ENCODE data around the gene POLE.

Gene POLE

DNA sequence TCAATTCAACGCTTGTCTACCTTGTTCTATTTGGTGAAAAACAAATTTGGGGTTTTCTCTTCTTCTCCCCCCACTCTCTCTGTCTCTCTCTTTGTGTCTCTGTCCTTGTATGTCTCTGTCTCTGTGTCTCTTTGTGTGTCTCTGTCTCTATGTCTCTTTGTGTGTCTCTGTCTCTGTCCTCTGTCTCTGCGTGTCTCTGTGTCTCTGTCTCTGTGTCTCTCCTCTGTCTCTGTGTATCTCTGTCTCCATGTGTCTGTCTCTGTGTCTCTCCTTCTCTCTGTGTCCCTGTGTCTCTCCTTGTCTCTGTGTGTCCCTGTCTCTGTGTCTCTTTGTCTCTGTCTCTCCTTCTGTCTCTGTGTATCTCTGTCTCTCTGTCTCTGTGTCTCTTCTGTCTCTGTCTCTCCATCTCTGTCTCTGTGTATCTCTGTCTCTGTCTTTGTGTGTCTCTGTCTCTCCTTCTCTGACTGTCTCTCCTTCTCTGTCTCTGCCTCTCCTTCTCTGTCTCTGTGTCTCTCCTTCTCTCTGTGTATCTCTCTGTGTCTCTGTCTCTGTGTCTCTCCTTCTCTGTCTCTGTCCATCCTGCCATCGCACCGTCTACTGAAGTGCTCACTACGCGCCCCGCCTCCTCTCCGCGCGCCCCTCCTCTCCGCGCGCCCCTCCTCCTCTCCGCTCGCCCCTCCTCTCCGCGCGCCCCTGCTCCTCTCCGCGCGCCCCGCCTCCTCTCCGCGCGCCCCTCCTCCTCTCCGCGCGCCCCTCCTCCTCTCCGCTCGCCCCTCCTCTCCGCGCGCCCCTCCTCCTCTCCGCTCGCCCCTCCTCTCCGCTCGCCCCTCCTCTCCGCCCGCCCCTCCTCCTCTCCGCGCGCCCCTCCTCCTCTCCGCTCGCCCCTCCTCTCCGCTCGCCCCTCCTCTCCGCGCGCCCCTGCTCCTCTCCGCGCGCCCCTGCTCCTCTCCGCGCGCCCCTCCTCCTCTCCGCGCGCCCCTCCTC is 89.5 kb downstream of the POLE start (continued):
- TF ChIP-seq, protein P1, sequence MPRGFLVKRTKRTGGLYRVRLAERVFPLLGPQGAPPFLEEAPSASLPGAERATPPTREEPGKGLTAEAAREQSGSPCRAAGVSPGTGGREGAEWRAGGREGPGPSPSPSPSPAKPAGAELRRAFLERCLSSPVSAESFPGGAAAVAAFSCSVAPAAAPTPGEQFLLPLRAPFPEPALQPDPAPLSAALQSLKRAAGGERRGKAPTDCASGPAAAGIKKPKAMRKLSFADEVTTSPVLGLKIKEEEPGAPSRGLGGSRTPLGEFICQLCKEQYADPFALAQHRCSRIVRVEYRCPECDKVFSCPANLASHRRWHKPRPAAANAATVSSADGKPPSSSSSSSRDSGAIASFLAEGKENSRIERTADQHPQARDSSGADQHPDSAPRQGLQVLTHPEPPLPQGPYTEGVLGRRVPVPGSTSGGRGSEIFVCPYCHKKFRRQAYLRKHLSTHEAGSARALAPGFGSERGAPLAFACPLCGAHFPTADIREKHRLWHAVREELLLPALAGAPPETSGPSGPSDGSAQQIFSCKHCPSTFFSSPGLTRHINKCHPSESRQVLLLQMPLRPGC (tag by site-specific recombination; IDR thresholded peaks at IDR 0.05), result peak; percentile 45; the same call in 1 of the 2 replicates
- TF ChIP-seq, protein P2, sequence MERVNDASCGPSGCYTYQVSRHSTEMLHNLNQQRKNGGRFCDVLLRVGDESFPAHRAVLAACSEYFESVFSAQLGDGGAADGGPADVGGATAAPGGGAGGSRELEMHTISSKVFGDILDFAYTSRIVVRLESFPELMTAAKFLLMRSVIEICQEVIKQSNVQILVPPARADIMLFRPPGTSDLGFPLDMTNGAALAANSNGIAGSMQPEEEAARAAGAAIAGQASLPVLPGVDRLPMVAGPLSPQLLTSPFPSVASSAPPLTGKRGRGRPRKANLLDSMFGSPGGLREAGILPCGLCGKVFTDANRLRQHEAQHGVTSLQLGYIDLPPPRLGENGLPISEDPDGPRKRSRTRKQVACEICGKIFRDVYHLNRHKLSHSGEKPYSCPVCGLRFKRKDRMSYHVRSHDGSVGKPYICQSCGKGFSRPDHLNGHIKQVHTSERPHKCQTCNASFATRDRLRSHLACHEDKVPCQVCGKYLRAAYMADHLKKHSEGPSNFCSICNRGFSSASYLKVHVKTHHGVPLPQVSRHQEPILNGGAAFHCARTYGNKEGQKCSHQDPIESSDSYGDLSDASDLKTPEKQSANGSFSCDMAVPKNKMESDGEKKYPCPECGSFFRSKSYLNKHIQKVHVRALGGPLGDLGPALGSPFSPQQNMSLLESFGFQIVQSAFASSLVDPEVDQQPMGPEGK (tag by site-specific recombination; IDR thresholded peaks at IDR 0.05), result peak; percentile 40; the same call in 1 of the 2 replicates
- TF ChIP-seq ZNF747 (tag by site-specific recombination; IDR thresholded peaks at IDR 0.05) (no peak), PRDM4 (tag by site-specific recombination; IDR thresholded peaks at IDR 0.05) (peak; percentile 9; the same call in 1 of the 2 replicates), ZNF501 (tag by site-specific recombination; IDR thresholded peaks at IDR 0.05) (no peak), ZNF555 (tag by site-specific recombination; conservative IDR thresholded peaks at IDR 0.05) (no peak)

DNA sequence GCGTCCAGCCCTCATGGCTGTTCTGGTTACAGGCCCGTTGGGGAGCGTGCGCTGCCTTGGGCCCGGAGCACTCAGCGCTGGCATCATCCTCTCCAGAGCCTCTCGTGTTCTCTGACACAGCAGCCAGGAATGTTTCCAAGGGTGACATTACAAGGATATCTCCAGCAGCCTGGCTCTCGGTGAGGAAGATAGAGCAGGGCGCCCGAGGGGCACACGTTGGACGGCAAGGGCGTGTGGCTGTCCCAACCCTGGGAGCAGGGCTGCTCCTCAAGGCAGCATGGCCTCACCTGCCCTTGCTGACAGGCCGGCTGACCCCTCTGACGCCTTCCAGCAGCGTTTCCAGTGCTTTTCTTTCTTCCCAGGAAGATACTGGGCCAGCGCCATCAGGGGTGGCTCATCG is 91.1 kb downstream of the POLE start:
- Histone ChIP-seq H3K36me3 (ENCODE audit: control insufficient read depth in 2 of 2, insufficient read depth in 1 of 2, low read length in 2 of 2) (no peaks in the 10 kb centered on the region), H3K4me1 (ENCODE audit: control insufficient read depth, insufficient read depth, low read length) (0 out of 2 replicates have a peak, but pooled peaks cover 3% of the 10 kb centered on the region), H3K4me3 (ENCODE audit: low read depth, low read length) (no peak overlapping the region), H3K27ac (ENCODE audit: extremely low read depth, low read depth, low read length) (no peak overlapping the region), H3K9me3 (ENCODE audit: control insufficient read depth, insufficient read depth, low read depth, low read length) (no peaks in the 10 kb centered on the region)
- ChIA-PET CTCF (interaction anchor here (0.5 to 2.1 kb wide), 3 partner anchors 35 to 381 kb away, joined by 3 to 9 read pairs (median 7); no protein-coding TSS in a partner anchor), POLR2A (no interaction called here)
- no peak for TF ChIP-seq PRDM1 (tag by site-specific recombination; IDR thresholded peaks at IDR 0.05)
- TF ChIP-seq, protein P3, sequence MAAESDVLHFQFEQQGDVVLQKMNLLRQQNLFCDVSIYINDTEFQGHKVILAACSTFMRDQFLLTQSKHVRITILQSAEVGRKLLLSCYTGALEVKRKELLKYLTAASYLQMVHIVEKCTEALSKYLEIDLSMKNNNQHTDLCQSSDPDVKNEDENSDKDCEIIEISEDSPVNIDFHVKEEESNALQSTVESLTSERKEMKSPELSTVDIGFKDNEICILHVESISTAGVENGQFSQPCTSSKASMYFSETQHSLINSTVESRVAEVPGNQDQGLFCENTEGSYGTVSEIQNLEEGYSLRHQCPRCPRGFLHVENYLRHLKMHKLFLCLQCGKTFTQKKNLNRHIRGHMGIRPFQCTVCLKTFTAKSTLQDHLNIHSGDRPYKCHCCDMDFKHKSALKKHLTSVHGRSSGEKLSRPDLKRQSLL (tag by site-specific recombination; IDR thresholded peaks at IDR 0.05), result peak; percentile 64; the same call in 1 of the 2 replicates
- TF ChIP-seq ZFHX2 (tag by site-specific recombination; conservative IDR thresholded peaks at IDR 0.05), result no peak

DNA sequence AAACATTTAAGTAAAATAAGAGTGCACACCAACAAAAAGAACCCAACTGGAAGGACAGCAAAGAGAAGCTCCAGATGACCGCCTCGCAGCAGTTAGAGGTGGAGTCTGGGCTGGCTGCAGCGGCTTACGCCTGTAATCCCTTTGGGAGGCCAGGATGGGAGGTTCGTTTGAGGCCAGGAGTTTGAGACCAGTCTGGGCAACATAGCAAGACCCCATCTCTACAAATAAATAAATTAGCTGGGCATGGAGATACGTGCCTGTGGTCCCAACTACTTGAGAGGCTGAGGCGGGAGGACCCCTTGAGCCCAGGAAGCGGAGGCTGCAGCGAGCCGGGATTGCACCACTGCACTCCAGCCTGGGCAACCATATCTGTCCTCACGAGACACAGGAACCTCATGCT is 92.0 kb downstream of the POLE start:
- Histone ChIP-seq H3K27ac (ENCODE audit: extremely low read depth, low read depth, low read length) (no peak overlapping the region), H3K9me3 (ENCODE audit: control insufficient read depth, insufficient read depth, low read depth, low read length) (no peaks in the 10 kb centered on the region), H3K4me1 (ENCODE audit: control insufficient read depth, insufficient read depth, low read length) (0 out of 2 replicates have a peak, but pooled peaks cover 3% of the 10 kb centered on the region), H3K4me3 (ENCODE audit: low read depth, low read length) (no peak overlapping the region), H3K36me3 (ENCODE audit: control insufficient read depth in 2 of 2, insufficient read depth in 1 of 2, low read length in 2 of 2) (no peaks in the 10 kb centered on the region)
- TF ChIP-seq ZNF121 (tag by site-specific recombination; IDR thresholded peaks at IDR 0.05) (peak; percentile 73), ZNF324 (tag by site-specific recombination; IDR thresholded peaks at IDR 0.05) (no peak), YY1 (tag by site-specific recombination; IDR thresholded peaks at IDR 0.05) (no peak)
- ChIA-PET CTCF (interaction anchor here (0.6 to 2.1 kb wide), 7 partner anchors 20 to 181 kb away, joined by 3 to 9 read pairs (median 3); no protein-coding TSS in a partner anchor), POLR2A (interaction anchor here (0.7 kb wide), 1 partner anchor 194 kb away, joined by 3 read pairs; no protein-coding TSS in a partner anchor)

All from HEK293 (cell line).